ENCODE measurements around the gene CEACAM7.
"Not testable (repeated sequence)": the region's sequence is repeated elsewhere in the genome, so short reads cannot be mapped to it uniquely, and the experiment has no call there.

Gene CEACAM7

GRCh38 chr19:41699968-41700323, 11.9 kb upstream of the CEACAM7 start:
- DNase-seq: no peak

GRCh38 chr19:41699231-41699967, 11.3 kb upstream of the CEACAM7 start:
- no peak for DNase-seq

- DNase-seq: no peak
Observed at GRCh38 chr19:41698746-41699230, 10.7 kb upstream of the CEACAM7 start.

- DNase-seq: no peak
Observed at GRCh38 chr19:41697198-41697855, 9.3 kb upstream of the CEACAM7 start.

GRCh38 chr19:41696402-41697197, 8.5 kb upstream of the CEACAM7 start:
- no peak for DNase-seq

GRCh38 chr19:41695745-41696144, 7.7 kb upstream of the CEACAM7 start:
- no peak for DNase-seq

- no peak for DNase-seq
Observed at GRCh38 chr19:41694831-41695635, 7.0 kb upstream of the CEACAM7 start.

- DNase-seq: no peak
Observed at GRCh38 chr19:41694196-41694595, 6.1 kb upstream of the CEACAM7 start.

GRCh38 chr19:41691268-41691970, 3.3 kb upstream of the CEACAM7 start:
- no peak for DNase-seq

GRCh38 chr19:41690801-41691065, 2.7 kb upstream of the CEACAM7 start:
- no peak for DNase-seq

- no peak for DNase-seq
Observed at GRCh38 chr19:41689993-41690800, 2.1 kb upstream of the CEACAM7 start.

- DNase-seq: no peak
Observed at GRCh38 chr19:41688687-41689086, 617 bp upstream of the CEACAM7 start.

GRCh38 chr19:41687419-41687818, 651 bp downstream of the CEACAM7 start:
- no peak for DNase-seq

GRCh38 chr19:41682437-41682836, 5.6 kb downstream of the CEACAM7 start:
- no peak for DNase-seq

GRCh38 chr19:41671486-41671885, 16.6 kb downstream of the CEACAM7 start:
- DNase-seq: no peak

GRCh38 chr19:41670755-41671154, 17.3 kb downstream of the CEACAM7 start:
- no peak for DNase-seq

GRCh38 chr19:41668315-41668714, 19.8 kb downstream of the CEACAM7 start:
- DNase-seq: no peak

GRCh38 chr19:41666075-41666474, 22.0 kb downstream of the CEACAM7 start:
- no peak for DNase-seq

- DNase-seq: no peak
Observed at GRCh38 chr19:41657157-41657556, 30.9 kb downstream of the CEACAM7 start.

- not testable (repeated sequence) for DNase-seq
Observed at GRCh38 chr19:41656756-41657155, 31.3 kb downstream of the CEACAM7 start.

- DNase-seq: no peak
Observed at GRCh38 chr19:41652250-41652649, 35.8 kb downstream of the CEACAM7 start.

- DNase-seq: no peak
Observed at GRCh38 chr19:41649827-41650226, 38.2 kb downstream of the CEACAM7 start.

Data from NCI-H1694 treated with DMSO at 0.1 percent for 48 hours (cell line).